Measurements from ENCODE around the gene VANGL2. TPM values are rescaled to one million over a fixed set of nuclear protein-coding genes. Genes with fewer than 3 reads are reported as not detected.

Gene VANGL2
- total RNA-seq, 4 donors from 2014 or later = 0.84 to 2.0 (median 1.4) TPM

GRCh38 chr1:160366731-160367515 is 33.4 kb upstream of the VANGL2 start, which contains the start of gene NHLH1:
Gene NHLH1 (plus strand): TSS chr1:160367071. CDS start chr1:160370732, 3,661 bp downstream.
- Histone ChIP-seq H3K4me3 (no peak within 1 kb of the TSS), H3K36me3 (no peaks in the 10 kb centered on the region), H3K4me1 (no peaks in the 10 kb centered on the region), H3K27ac (no peak within 1 kb of the TSS), H3K27me3 (no peaks in the 10 kb centered on the region), H3K9me3 (no peaks in the 10 kb centered on the region)
- TF ChIP-seq POLR2A (IDR thresholded peaks at IDR 0.05) (no peak), CTCF (IDR thresholded peaks at IDR 0.05) (no peak), EP300 (IDR thresholded peaks at IDR 0.05) (no peak)
- WGBS, 2 donors = 65 to 70% methylated on average over 13 of the region's 15 CpGs
- DNase-seq (ENCODE audit: low spot score in 2 of 2) = no peak

GRCh38 chr1:160367516-160367900 is 32.9 kb upstream of the VANGL2 start:
- Histone ChIP-seq H3K4me3 (no peak overlapping the region), H3K27me3 (no peaks in the 10 kb centered on the region), H3K27ac (no peak overlapping the region), H3K4me1 (no peaks in the 10 kb centered on the region), H3K9me3 (no peaks in the 10 kb centered on the region), H3K36me3 (no peaks in the 10 kb centered on the region)
- TF ChIP-seq POLR2A (IDR thresholded peaks at IDR 0.05) (no peak), EP300 (IDR thresholded peaks at IDR 0.05) (no peak), CTCF (IDR thresholded peaks at IDR 0.05) (no peak)
- WGBS, 2 donors = 69 to 73% methylated on average over 4 of the region's 4 CpGs
- DNase-seq (ENCODE audit: low spot score in 2 of 2) = no peak

- no peaks in the 10 kb centered on the region for H3K4me1 ChIP-seq
- no peaks in the 10 kb centered on the region for H3K36me3 ChIP-seq
- no peak for DNase-seq (ENCODE audit: low spot score in 2 of 2)
- no peak overlapping the region for H3K4me3 ChIP-seq
- 74 to 80% methylated on average over 4 of the region's 4 CpGs for WGBS, 2 donors
- H3K9me3 ChIP-seq = no peaks in the 10 kb centered on the region
- TF ChIP-seq CTCF (IDR thresholded peaks at IDR 0.05) (no peak), POLR2A (IDR thresholded peaks at IDR 0.05) (no peak), EP300 (IDR thresholded peaks at IDR 0.05) (no peak)
- no peak overlapping the region for H3K27ac ChIP-seq
- no peaks in the 10 kb centered on the region for H3K27me3 ChIP-seq
Measured at GRCh38 chr1:160367934-160368923, 32.1 kb upstream of the VANGL2 start.

GRCh38 chr1:160369087-160369486 is 31.3 kb upstream of the VANGL2 start:
- DNase-seq (ENCODE audit: low spot score in 2 of 2) = no peak
- no peaks in the 10 kb centered on the region for H3K9me3 ChIP-seq
- TF ChIP-seq POLR2A (IDR thresholded peaks at IDR 0.05) = no peak
- TF ChIP-seq EP300 (IDR thresholded peaks at IDR 0.05) = no peak
- no peak for TF ChIP-seq CTCF (IDR thresholded peaks at IDR 0.05)
- no peak overlapping the region for H3K4me3 ChIP-seq
- H3K27ac ChIP-seq = no peak overlapping the region
- 70 to 76% methylated on average over 1 of the region's 1 CpG for WGBS, 2 donors
- no peaks in the 10 kb centered on the region for H3K27me3 ChIP-seq
- H3K4me1 ChIP-seq = peaks cover 0 to 4% (median 1%) of the 10 kb centered on the region in 4 donors
- no peaks in the 10 kb centered on the region for H3K36me3 ChIP-seq
